ENCODE results near the gene TTC33.

The TTC33 gene

GRCh38 chr5:40634593-40634992 is 121.2 kb downstream of the TTC33 start:
- H2AFZ ChIP-seq (ENCODE audit: low read depth, low read length) = no peak overlapping the region
- H3K4me1 ChIP-seq (ENCODE audit: low read length) = peaks cover 7% of the 10 kb centered on the region
- TF ChIP-seq CTCF (IDR thresholded peaks at IDR 0.05; ENCODE audit: low read depth, low read length) (no peak), EZH2phosphoT487 (IDR thresholded peaks at IDR 0.05; ENCODE audit: low read depth) (no peak)
- no peak overlapping the region for H3K4me2 ChIP-seq (ENCODE audit: low read length)
- no peak overlapping the region for H3K27ac ChIP-seq (ENCODE audit: low read length)
- H4K20me1 ChIP-seq (ENCODE audit: insufficient read depth, low read length) = no peaks in the 10 kb centered on the region
- no peak overlapping the region for H3K9ac ChIP-seq (ENCODE audit: low read length)
- no peaks in the 10 kb centered on the region for H3K79me2 ChIP-seq (ENCODE audit: low read length)
- H3K4me3 ChIP-seq (ENCODE audit: low read length) = no peak overlapping the region
- no peaks in the 10 kb centered on the region for H3K27me3 ChIP-seq (ENCODE audit: low read depth, low read length)
- no peaks in the 10 kb centered on the region for H3K9me3 ChIP-seq (ENCODE audit: insufficient read depth, low read length)
- H3K36me3 ChIP-seq (replicated peaks; ENCODE audit: low read depth, low read length) = no peaks in the 10 kb centered on the region

DNA sequence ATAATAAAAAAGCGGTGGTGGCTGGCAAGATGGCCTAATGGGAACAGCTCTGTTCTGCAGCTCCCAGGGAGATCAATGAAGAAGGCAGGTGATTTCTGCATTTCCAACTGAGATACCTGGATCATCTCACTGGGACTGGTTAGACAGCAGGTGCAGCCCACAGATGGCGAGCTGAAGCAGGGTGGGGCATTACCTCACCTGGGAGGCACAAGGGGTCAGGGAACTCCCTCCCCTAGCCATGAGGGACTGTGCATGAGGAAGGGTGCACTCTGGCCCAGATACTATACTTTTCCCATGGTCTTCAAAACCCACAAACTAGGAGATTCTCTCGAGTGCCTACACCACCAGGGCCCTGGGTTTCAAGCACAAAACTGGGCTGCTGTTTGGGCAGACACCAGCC is 121.6 kb downstream of the TTC33 start:
- no peak overlapping the region for H3K9ac ChIP-seq (ENCODE audit: low read length)
- no peak overlapping the region for H2AFZ ChIP-seq (ENCODE audit: low read depth, low read length)
- no peaks in the 10 kb centered on the region for H3K9me3 ChIP-seq (ENCODE audit: insufficient read depth, low read length)
- no peak overlapping the region for H3K4me3 ChIP-seq (ENCODE audit: low read length)
- H4K20me1 ChIP-seq (ENCODE audit: insufficient read depth, low read length) = no peaks in the 10 kb centered on the region
- no peak overlapping the region for H3K4me2 ChIP-seq (ENCODE audit: low read length)
- H3K27ac ChIP-seq (ENCODE audit: low read length) = no peak overlapping the region
- TF ChIP-seq CTCF (IDR thresholded peaks at IDR 0.05; ENCODE audit: low read depth, low read length) (no peak), EZH2phosphoT487 (IDR thresholded peaks at IDR 0.05; ENCODE audit: low read depth) (no peak)
- no peaks in the 10 kb centered on the region for H3K36me3 ChIP-seq (replicated peaks; ENCODE audit: low read depth, low read length)
- H3K4me1 ChIP-seq (ENCODE audit: low read length) = peaks cover 7% of the 10 kb centered on the region
- no peaks in the 10 kb centered on the region for H3K27me3 ChIP-seq (ENCODE audit: low read depth, low read length)
- no peaks in the 10 kb centered on the region for H3K79me2 ChIP-seq (ENCODE audit: low read length)

DNA sequence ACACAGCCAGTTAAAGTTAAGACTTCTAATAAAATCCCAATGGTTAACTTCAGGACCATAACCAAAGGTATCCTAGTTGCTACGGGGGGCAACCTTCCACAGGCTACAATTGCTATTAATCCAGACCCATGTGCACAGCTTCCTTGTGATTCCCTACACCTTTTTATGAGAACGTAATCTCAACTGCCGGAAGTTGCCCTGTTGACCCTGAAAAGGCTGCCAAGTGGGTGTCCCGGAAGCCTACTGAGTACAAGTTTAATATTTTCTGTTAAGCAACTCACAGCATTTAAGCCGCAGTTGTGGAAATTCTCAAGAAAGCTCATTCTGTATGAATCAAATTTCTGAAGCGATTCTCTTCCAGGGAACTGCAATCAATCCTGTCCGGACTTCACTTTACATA is 124.5 kb downstream of the TTC33 start:
- Histone ChIP-seq H3K36me3 (replicated peaks; ENCODE audit: low read depth, low read length) (no peaks in the 10 kb centered on the region), H3K27ac (ENCODE audit: low read length) (no peak overlapping the region), H3K4me1 (ENCODE audit: low read length) (peaks cover 7% of the 10 kb centered on the region), H3K4me2 (ENCODE audit: low read length) (no peak overlapping the region), H4K20me1 (ENCODE audit: insufficient read depth, low read length) (no peaks in the 10 kb centered on the region), H2AFZ (ENCODE audit: low read depth, low read length) (no peak overlapping the region), H3K9ac (ENCODE audit: low read length) (no peak overlapping the region), H3K27me3 (ENCODE audit: low read depth, low read length) (no peaks in the 10 kb centered on the region), H3K79me2 (ENCODE audit: low read length) (no peaks in the 10 kb centered on the region), H3K4me3 (ENCODE audit: low read length) (no peak overlapping the region), H3K9me3 (ENCODE audit: insufficient read depth, low read length) (no peaks in the 10 kb centered on the region)
- no peak for TF ChIP-seq CTCF (IDR thresholded peaks at IDR 0.05; ENCODE audit: low read depth, low read length)
- TF ChIP-seq EZH2phosphoT487 (IDR thresholded peaks at IDR 0.05; ENCODE audit: low read depth) = no peak

- Histone ChIP-seq H3K9ac (ENCODE audit: low read length) (no peak overlapping the region), H3K4me2 (ENCODE audit: low read length) (0 out of 2 replicates have a peak overlapping the region, but pooled peaks have one; percentile 12), H3K27me3 (ENCODE audit: low read depth, low read length) (no peaks in the 10 kb centered on the region), H4K20me1 (ENCODE audit: insufficient read depth, low read length) (no peaks in the 10 kb centered on the region), H3K4me1 (ENCODE audit: low read length) (peaks cover 7% of the 10 kb centered on the region), H3K36me3 (replicated peaks; ENCODE audit: low read depth, low read length) (no peaks in the 10 kb centered on the region), H2AFZ (ENCODE audit: low read depth, low read length) (no peak overlapping the region), H3K9me3 (ENCODE audit: insufficient read depth, low read length) (no peaks in the 10 kb centered on the region), H3K4me3 (ENCODE audit: low read length) (no peak overlapping the region), H3K27ac (ENCODE audit: low read length) (no peak overlapping the region), H3K79me2 (ENCODE audit: low read length) (no peaks in the 10 kb centered on the region)
- TF ChIP-seq EZH2phosphoT487 (IDR thresholded peaks at IDR 0.05; ENCODE audit: low read depth) = no peak
- no peak for TF ChIP-seq CTCF (IDR thresholded peaks at IDR 0.05; ENCODE audit: low read depth, low read length)
These were observed 125.6 kb downstream of the TTC33 start for GRCh38 chr5:40630126-40630525.

Data from OCI-LY3 (cell line).